Endothelial cell of umbilical vein (primary cell): ENCODE results near the gene UBAP2L. TPM values are rescaled to one million over a fixed set of nuclear protein-coding genes. Genes with fewer than 3 reads are reported as not detected.

Experiments used
- BruUV-seq: library from RNA; stranded (reverse); fragments of 400-500 nt; replicated peaks from 2 replicates; lab custom pipeline; 2021; lab: Mats Ljungman, UMichigan
- CTCF ChIA-PET: fragments of 300-600, 350-600 bp; sonication (Branson Sonifier 250); formaldehyde crosslinking; loops from one replicate; lab custom pipeline; 2021; ENCODE audit warnings: antibody characterized with exemption, inconsistent platforms; lab: Charles Lee
- POLR2A ChIA-PET: fragments of 300-600, 350-600 bp; sonication (Branson Sonifier 250); formaldehyde crosslinking; loops from one replicate; lab custom pipeline; 2021; ENCODE audit warnings: antibody characterized with exemption, inconsistent platforms; lab: Charles Lee
- DNase-seq: peaks from one replicate; pipeline ENCODE4 v3.0.0-alpha.2; 2011; ENCODE audit warnings: low read depth, low spot score
- FAIRE-seq: peaks from 2 replicates; lab custom pipeline; 2011; peaks lifted over from hg19 to GRCh38; lab: Jason Lieb, UNC
- H2AFZ ChIP-seq: 2 replicates; pipeline ENCODE4 v1.6.0; 2012; ENCODE audit warnings: low read depth, low read length, control low read depth, inconsistent platforms
- H3K27ac ChIP-seq: 2 replicates; pipeline ENCODE4 v1.5.1; 2011; ENCODE audit warnings: low read depth, mild to moderate bottlenecking, control low read depth, low read length, moderate library complexity; ENCODE audit not compliant: insufficient read depth
- H3K27me3 ChIP-seq, 2 experiments: 2 replicates each; pipeline versions ENCODE4 v1.6.0 to v1.6.1; 2011; ENCODE audit warnings: low read length in 2 of 2, mixed read lengths in 1 of 2; ENCODE audit not compliant: control insufficient read depth in 2 of 2, insufficient read depth in 2 of 2
- H3K36me3 ChIP-seq, 2 experiments: 2 replicates in 1 of 2; 3 replicates in 1 of 2; pipeline ENCODE4 v1.5.1; 2011; ENCODE audit warnings: low read length in 2 of 2, mild to moderate bottlenecking in 1 of 2, moderate library complexity in 1 of 2; ENCODE audit not compliant: control insufficient read depth in 2 of 2, insufficient read depth in 2 of 2; ENCODE audit errors: extremely low read depth in 1 of 2
- H3K4me1 ChIP-seq: 3 replicates; pipeline ENCODE4 v1.5.1; 2011; ENCODE audit warnings: mild to moderate bottlenecking, low read length; ENCODE audit not compliant: control insufficient read depth, insufficient read depth; ENCODE audit errors: extremely low read depth
- H3K4me2 ChIP-seq: 2 replicates; pipeline ENCODE4 v1.6.1; 2011; ENCODE audit warnings: low read length, control low read depth, mixed read lengths; ENCODE audit not compliant: insufficient read depth
- H3K4me3 ChIP-seq, 3 experiments: fragments of 200-600 bp in 1 of 3; sonication (generic), shearing (Covaris generic) in 1 of 3; replicated peaks in 1 of 3; 2 replicates each; pipeline ENCODE4 v1.5.1; 2011 to 2016; ENCODE audit warnings: control low read depth in 3 of 3, low read length in 3 of 3, mild to moderate bottlenecking in 2 of 3, inconsistent platforms in 1 of 3, low read depth in 1 of 3, moderate library complexity in 1 of 3; ENCODE audit not compliant: insufficient read depth in 1 of 3
- H3K79me2 ChIP-seq: 2 replicates; pipeline ENCODE4 v1.6.0; 2012; ENCODE audit warnings: low read length, inconsistent platforms; ENCODE audit not compliant: control insufficient read depth, insufficient read depth
- H3K9ac ChIP-seq: replicated peaks from 2 replicates; pipeline ENCODE3; 2011; ENCODE audit warnings: low read length, control low read depth; ENCODE audit not compliant: insufficient read depth; ENCODE audit errors: extremely low read depth
- H3K9me1 ChIP-seq: replicated peaks from 3 replicates; pipeline ENCODE4 v1.6.0; 2011; ENCODE audit warnings: mild to moderate bottlenecking, low read length; ENCODE audit not compliant: control insufficient read depth, insufficient read depth; ENCODE audit errors: extremely low read depth
- H3K9me3 ChIP-seq: replicated peaks from 2 replicates; pipeline ENCODE4 v1.5.1; 2012; ENCODE audit warnings: low read length, inconsistent platforms; ENCODE audit not compliant: control insufficient read depth, insufficient read depth
- H4K20me1 ChIP-seq: replicated peaks from 2 replicates; pipeline ENCODE3; 2011; ENCODE audit warnings: mild to moderate bottlenecking, low read length; ENCODE audit not compliant: control insufficient read depth, insufficient read depth; ENCODE audit errors: extremely low read depth
- CTCF ChIP-seq, 2 donors: IDR thresholded peaks; 1 replicate in 1 of 2; 2 replicates in 1 of 2; pipeline ENCODE4 v1.5.1; 2011; ENCODE audit warnings: low read length in 2 of 2, mild to moderate bottlenecking in 2 of 2, moderate library complexity in 2 of 2, control low read depth in 1 of 2, inconsistent platforms in 1 of 2, low read depth in 1 of 2; ENCODE audit not compliant: insufficient read depth in 1 of 2; ENCODE audit errors: extremely low read depth in 1 of 2
- EZH2 ChIP-seq: IDR thresholded peaks from 2 replicates; pipeline ENCODE4 v1.6.1; 2012; ENCODE audit warnings: borderline replicate concordance, low read depth, mild to moderate bottlenecking, moderate library complexity, low read length, inconsistent platforms; ENCODE audit not compliant: severe bottlenecking
- FOS ChIP-seq: IDR thresholded peaks from 2 replicates; pipeline ENCODE4 v1.6.1; 2011; ENCODE audit warnings: mild to moderate bottlenecking, low read length, moderate library complexity, borderline replicate concordance; ENCODE audit not compliant: insufficient read depth
- GATA2 ChIP-seq: IDR thresholded peaks from 2 replicates; pipeline ENCODE4 v1.7.0; 2011; ENCODE audit warnings: low read depth, mild to moderate bottlenecking, moderate library complexity, mixed read lengths, low read length; ENCODE audit not compliant: insufficient read length, insufficient read depth
- JUN ChIP-seq: IDR thresholded peaks from 2 replicates; pipeline ENCODE4 v1.6.1; 2011; ENCODE audit warnings: borderline replicate concordance, low read depth; ENCODE audit not compliant: insufficient read length, insufficient read depth
- MAX ChIP-seq: IDR thresholded peaks from 2 replicates; pipeline ENCODE4 v1.6.1; 2011; ENCODE audit not compliant: insufficient read depth, insufficient read length
- MYC ChIP-seq: IDR thresholded peaks from one replicate; pipeline ENCODE4 v1.6.1; 2011; ENCODE audit warnings: mild to moderate bottlenecking, low read depth, low read length
- POLR2A ChIP-seq: IDR thresholded peaks from 2 replicates; pipeline ENCODE4 v1.6.1; 2012; ENCODE audit warnings: low read depth, mild to moderate bottlenecking, control low read depth, low read length
- POLR2AphosphoS5 ChIP-seq: IDR thresholded peaks from 2 replicates; pipeline ENCODE4 v1.6.1; 2012; ENCODE audit warnings: low read depth, mild to moderate bottlenecking, control low read depth, low read length, moderate library complexity; ENCODE audit not compliant: insufficient read depth
- dilution Hi-C: fragments of 300-500 bp; cut with MboI; formaldehyde crosslinking; loops from one replicate; pipeline ENCODE4 v1.15.0; 2019; ENCODE audit warnings: low sequenced_read_pairs; ENCODE audit not compliant: extremely low pct_ligation_motif_present
- intact Hi-C: fragments of 100-400 bp; cut with micrococcal nuclease; formaldehyde crosslinking; loops from one replicate; pipeline ENCODE4 v1.10.0; 2022
- polyA plus RNA-seq, 4 experiments: library from polyadenylated mRNA; depleted of rRNA in 3 of 4; stranded (reverse) in 3 of 4; unstranded in 1 of 4; fragments of >200 nt; gene quantifications; 2 replicates each; pipeline versions ENCODE4 v1.2.1 to v1.2.3, GENCODE V29; 2011 to 2012; ENCODE audit warnings: missing spikeins in 1 of 4
- total RNA-seq: library from RNA; stranded (reverse); gene quantifications from 2 replicates; pipeline ENCODE4 v1.2.3, GENCODE V29; 2021

Gene UBAP2L
- total and polyA plus RNA-seq, 2 donors (not counting 3 experiments of a cell fraction or from before 2014, with no cell fraction given) = 229 to 280 TPM

DNA sequence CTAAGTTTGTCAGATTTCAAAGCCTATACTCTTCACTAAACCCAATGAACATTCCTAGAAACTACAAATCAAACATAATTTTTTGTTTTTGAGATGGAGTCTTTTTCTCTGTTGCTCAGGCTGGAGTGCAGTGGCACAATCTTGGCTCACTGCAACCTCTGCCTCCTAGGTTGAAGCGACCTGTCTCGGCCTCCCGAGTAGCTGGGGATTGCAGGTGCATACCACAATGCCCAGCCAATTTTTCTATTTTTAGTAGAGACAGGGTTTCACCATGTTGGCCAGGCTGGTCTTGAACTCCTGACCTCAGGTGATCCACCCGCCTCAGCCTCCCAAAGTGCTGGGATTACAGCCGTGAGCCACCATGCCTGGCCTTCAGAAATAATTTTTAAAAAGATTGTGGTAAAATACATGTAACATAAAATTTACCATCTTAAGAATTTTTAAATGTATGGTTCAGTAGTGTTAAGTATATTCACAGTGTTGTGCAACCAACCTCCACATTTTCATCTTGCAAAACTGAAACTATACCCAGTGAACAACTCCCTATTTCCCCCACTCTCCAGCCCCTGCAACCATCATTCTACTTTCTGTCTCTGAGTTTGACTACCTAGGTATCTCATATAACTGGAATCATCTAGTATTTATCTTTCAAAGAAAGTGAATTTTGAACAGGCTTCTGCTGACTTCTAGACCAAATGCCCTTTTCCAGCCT lies 11.9 kb upstream of the UBAP2L start:
- Histone ChIP-seq H3K9me3 (no peaks in the 10 kb centered on the region), H3K79me2 (no peaks in the 10 kb centered on the region), H3K27me3 (no peaks in the 10 kb centered on the region), H3K9me1 (no peaks in the 10 kb centered on the region), H3K4me2 (no peak overlapping the region), H3K27ac (no peak overlapping the region), H3K36me3 (peaks cover 23 to 41% of the 10 kb centered on the region in 2 experiments), H3K4me1 (no peaks in the 10 kb centered on the region), H4K20me1 (no peaks in the 10 kb centered on the region), H2AFZ (no peak overlapping the region), H3K4me3 (no peak overlapping the region), H3K9ac (no peak overlapping the region)
- intact Hi-C loops = no loop called here
- TF ChIP-seq JUN (no peak), POLR2A (no peak), EZH2 (no peak), MAX (no peak), MYC (no peak), POLR2AphosphoS5 (no peak), FOS (no peak), GATA2 (no peak), CTCF (IDR thresholded peaks at IDR 0.05; ENCODE audit: extremely low read depth in 1 of 2, insufficient read depth in 1 of 2, low read depth in 1 of 2, low read length in 2 of 2) (no peak)
- BruUV-seq = no TSS peak
- dilution Hi-C loops = no loop called here
- POLR2A ChIA-PET = no interaction called here
- DNase-seq = no peak
- CTCF ChIA-PET = interaction anchor here (2.4 kb wide), 1 partner anchor 10 kb away, joined by 13 read pairs; no protein-coding TSS in a partner anchor
- no peak for FAIRE-seq
